Stimulated activated CD8-positive, alpha-beta memory T cell treated with anti-CD3 and anti-CD28 coated beads, Interleukin-4, amount 100 ng/mL, for 1 hour (primary cell): ENCODE measurements around the gene TAF1B.

Source experiments
- DNase-seq, 2 donors: peaks; one replicate each; pipeline ENCODE4 v3.0.0-alpha.2; 2020; ENCODE audit warnings: low read depth in 2 of 2, low spot score in 1 of 2

Gene TAF1B

DNA sequence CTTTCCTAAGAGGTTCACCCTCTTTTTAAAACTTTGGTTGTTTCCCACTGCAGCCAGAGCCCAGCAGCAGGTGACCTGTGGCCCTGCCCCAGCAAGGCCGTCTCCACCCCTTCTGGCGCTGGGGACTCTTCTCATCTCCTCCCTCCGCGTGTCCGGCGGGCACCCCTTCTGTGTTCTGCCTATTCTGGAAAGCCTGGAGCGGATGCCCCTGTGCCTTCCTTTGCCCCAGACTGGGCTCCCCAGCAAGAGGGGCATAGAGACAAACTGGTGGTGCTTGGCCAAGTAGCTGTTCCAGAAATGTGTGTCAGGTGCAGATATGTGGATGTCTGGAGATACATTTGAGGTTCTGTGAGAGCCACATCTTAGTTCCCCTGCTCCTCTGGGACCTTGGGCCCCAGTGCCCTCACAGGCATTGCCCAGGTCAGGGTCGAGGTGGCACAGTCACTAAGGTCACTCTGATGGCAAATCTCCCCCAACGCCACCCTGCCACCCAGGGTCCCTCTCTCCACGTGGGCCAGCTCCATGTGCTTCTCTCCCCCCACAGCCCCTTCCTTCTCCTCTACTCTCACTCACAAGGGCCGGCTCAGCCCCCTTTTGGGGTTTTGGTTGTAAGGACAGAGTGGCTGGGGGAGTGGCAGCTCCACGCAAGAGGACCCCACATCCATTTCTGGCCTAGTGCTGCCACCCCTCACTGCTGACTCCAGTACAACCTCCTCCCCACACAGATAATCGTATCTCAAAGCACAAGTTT is 35.5 kb upstream of the TAF1B start:
- DNase-seq = no peak

DNA sequence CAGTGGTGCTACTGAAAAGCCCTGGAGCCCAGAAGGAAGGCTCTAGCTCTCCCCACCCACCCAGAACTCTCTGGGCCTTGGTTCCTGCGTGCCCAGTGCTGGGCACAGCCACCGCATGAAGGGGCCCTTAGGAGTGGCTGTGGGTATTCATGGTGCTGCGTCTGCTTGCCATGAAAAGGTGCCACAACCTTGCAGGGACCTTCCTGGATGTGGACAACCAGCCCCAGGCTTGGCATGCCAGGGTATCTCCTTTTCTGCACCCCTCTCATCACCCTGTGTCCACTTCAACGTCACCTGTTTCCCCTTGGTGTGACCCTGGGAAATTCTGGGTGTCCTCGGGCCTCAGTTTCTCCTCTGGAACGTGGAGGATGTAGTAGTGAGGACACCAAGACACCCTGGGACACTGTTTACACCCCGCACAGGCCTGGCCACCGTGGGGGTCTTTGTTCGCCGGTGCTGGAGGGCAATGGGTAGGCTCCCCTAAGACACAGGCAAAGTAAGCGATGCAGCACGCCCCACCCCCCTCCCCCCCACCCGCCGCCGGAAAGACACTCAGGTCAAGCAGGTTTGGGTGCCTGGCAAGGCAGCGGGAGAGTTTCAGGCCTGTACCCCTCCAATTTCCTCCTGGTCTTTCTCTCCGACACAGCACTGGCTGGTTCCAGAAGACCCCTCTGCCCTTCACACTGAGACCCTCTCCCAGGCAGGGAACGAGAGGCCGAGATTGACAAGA is 34.8 kb upstream of the TAF1B start:
- DNase-seq = no peak

DNA sequence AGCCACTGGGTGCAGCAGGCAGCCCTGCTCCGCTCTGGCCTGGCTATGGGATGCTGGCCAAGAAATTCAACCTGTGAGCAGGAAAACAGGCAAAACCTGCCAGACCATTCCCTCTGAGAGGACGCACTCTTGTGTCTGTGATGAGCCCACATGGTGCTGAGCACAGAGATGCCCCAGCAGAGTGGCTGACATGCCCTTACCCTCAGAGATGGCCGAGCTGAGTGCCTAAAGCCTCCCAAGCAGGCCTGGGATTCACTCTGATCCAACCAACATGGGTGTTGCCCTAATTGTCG is 34.3 kb upstream of the TAF1B start:
- DNase-seq = no peak

- DNase-seq = no peak
Measured at GRCh38 chr2:9809448-9810088, 33.7 kb upstream of the TAF1B start.

GRCh38 chr2:9811216-9811615 is 32.1 kb upstream of the TAF1B start:
- DNase-seq = no peak

- no peak for DNase-seq
Measured at GRCh38 chr2:9811679-9812511, 31.4 kb upstream of the TAF1B start.

- DNase-seq = no peak
Measured at GRCh38 chr2:9812945-9813311, 30.3 kb upstream of the TAF1B start.

- DNase-seq = peak; percentile 29 to 50
Measured at GRCh38 chr2:9813312-9814128, 29.8 kb upstream of the TAF1B start.

- DNase-seq = no peak
Measured at GRCh38 chr2:9814129-9814868, 29.0 kb upstream of the TAF1B start.

- DNase-seq = no peak
Measured at GRCh38 chr2:9815076-9815475, 28.2 kb upstream of the TAF1B start.

GRCh38 chr2:9815844-9816279 is 27.4 kb upstream of the TAF1B start:
- no peak for DNase-seq

GRCh38 chr2:9818097-9818496 is 25.2 kb upstream of the TAF1B start:
- no peak for DNase-seq

DNA sequence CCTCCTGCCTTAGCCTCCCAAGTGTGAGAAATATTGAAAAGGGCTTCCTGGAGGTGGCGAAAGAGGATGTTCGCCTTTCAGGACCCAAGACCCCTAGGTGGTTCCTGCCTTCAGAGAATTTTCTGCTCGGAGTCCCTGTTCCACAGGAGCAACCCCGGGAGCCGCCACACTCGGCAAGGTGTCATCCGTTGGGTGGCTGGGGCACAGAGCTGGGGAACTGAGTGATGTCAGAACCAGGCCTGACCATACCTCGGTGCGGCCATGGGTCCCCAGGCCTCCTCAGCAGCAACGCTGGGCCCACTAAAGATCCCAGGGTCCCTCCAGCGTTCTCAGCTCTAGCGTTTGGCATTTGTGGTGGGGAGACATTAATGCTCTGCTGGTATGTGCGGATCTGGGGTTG is 23.7 kb upstream of the TAF1B start:
- no peak for DNase-seq

DNA sequence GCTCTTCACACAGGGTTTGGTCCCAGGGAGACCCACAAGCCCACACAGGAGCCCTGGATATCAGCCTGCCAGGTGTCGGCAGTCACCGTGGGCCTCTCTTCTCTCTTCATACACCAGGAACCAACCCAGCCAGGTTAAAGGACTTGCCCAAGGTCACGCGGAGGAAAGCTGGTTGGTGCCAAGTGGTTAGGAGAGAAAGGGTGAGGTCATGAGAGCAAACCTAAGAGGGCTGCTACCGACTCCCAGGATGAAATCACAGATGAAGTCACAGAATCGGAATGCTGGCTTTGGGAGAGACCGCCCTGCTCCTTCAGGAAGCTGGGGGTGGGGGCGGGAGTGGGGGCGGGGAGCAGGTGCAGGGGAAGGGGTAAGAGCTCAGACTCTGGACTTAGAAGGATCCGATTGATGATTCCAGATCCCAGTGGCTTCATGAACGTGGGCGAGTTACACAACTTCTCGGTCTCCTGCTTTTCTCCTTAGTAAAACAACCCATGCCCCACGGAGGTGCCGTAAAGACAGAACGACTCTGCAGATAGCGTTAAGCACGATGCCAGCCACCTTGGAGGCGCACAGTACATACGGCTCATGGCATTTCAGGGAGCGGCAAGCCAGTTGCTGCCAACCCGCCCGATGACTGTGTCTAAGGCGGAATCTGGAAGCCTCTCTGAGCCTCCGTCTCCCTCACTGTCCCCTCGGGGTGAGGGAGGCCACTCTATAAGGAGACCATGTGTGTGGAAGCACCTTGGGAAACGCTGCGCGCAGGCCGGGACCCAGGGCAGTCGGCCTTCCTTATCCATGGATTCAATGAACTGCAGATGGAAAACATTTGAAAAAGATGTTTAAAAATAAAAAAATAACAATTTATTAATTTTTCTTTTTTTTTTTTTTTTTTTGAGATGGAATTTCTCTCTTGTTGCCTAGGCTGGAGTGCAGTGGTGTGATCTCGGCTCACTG is 23.0 kb upstream of the TAF1B start:
- no peak for DNase-seq

DNA sequence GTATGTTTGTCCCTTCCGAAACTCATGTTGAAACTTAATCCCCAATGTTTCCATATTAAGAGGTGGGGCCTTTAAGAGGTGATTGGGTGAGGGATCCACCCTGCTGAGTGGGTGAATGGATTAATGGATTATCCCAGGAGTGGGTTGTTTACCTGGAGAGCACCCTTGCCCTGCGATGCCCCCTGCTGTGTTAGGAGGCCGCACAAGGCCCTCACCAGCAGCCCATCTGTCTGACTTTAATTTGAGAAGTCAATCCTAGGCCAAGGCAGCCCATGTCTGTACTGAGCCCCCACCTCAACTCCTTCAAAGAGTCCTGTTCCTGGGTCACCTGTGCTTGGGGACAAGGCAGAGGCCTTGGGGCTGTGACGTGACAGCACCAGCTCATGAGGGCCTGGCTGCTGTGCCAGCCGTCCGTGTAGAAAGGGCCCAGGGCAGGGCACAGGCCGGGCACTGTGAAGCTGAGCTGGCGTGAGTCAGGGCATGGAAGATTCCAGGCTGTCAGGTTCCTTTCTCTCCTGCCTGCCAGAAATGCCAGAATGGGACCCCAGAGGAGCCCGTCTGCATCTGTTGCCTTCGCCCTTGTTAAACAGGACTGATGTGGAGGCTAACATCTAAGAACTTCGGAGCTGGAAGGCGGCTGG is 21.3 kb upstream of the TAF1B start:
- no peak for DNase-seq

GRCh38 chr2:9824441-9824840 is 18.8 kb upstream of the TAF1B start:
- DNase-seq = no peak

- DNase-seq = no peak
Measured at GRCh38 chr2:9824956-9825720, 18.1 kb upstream of the TAF1B start.

DNA sequence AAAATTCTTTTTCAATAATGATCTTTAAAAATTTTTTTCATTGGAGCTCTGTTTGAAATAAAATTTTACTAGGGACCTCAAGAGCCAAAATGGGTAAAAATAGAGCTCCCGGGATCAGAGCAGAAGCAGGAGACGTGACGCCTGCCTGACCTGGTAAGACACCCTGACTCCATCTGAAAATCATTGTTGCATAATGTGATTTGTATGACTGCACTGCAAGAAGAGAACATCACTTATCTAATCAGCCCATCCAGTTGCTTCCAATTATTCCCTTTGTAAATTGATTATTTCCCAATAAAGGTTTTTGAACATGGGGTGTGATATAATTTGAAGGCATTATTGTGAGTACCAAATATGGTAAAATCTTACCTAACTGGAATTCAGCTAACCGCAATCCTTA is 17.1 kb upstream of the TAF1B start:
- DNase-seq = no peak
